Fibroblast of pulmonary artery (primary cell): ENCODE results near the gene DUSP7.
"Not testable (repeated sequence)": the region's sequence is repeated elsewhere in the genome, so short reads cannot be mapped to it uniquely, and the experiment has no call there.

Source experiments
- DNase-seq: peaks from one replicate; pipeline ENCODE4 v3.0.0-alpha.2; 2010; ENCODE audit warnings: low read depth
- H3K4me3 ChIP-seq: replicated peaks from 2 replicates; pipeline ENCODE4 v1.5.1; 2011; ENCODE audit warnings: low read depth, mild to moderate bottlenecking, control low read depth, low read length, moderate library complexity
- CTCF ChIP-seq: IDR thresholded peaks from 2 replicates; pipeline ENCODE4 v1.5.1; 2011; ENCODE audit warnings: mild to moderate bottlenecking, control low read depth, low read length, inconsistent platforms; ENCODE audit errors: missing control alignments

Gene DUSP7

GRCh38 chr3:52046902-52047239, 9.5 kb downstream of the DUSP7 start:
- no peak for TF ChIP-seq CTCF
- H3K4me3 ChIP-seq: no peak overlapping the region
- no peak for DNase-seq

GRCh38 chr3:52046186-52046901, 10.0 kb downstream of the DUSP7 start:
- TF ChIP-seq CTCF: no peak
- peak; percentile 96 for DNase-seq
- no peak overlapping the region for H3K4me3 ChIP-seq

- no peak overlapping the region for H3K4me3 ChIP-seq
- no peak for DNase-seq
- no peak for TF ChIP-seq CTCF
Measured at GRCh38 chr3:52044869-52045619, 11.3 kb downstream of the DUSP7 start.

GRCh38 chr3:52043750-52044149, 12.6 kb downstream of the DUSP7 start:
- TF ChIP-seq CTCF: no peak
- DNase-seq: no peak

GRCh38 chr3:52043039-52043438, 13.3 kb downstream of the DUSP7 start:
- H3K4me3 ChIP-seq, DNase-seq: not testable (repeated sequence)

More at GRCh38 chr3:52043750-52044149, 12.6 kb downstream of the DUSP7 start:
- no peak overlapping the region for H3K4me3 ChIP-seq

- no peak for DNase-seq
- no peak overlapping the region for H3K4me3 ChIP-seq
- TF ChIP-seq CTCF: peak; percentile 27
Measured at GRCh38 chr3:52041118-52041731, 15.1 kb downstream of the DUSP7 start.

GRCh38 chr3:52040600-52040999, 15.8 kb downstream of the DUSP7 start:
- no peak for DNase-seq
- no peak for TF ChIP-seq CTCF
- no peak overlapping the region for H3K4me3 ChIP-seq
